Lower leg skin (tissue), 4 donors: ENCODE results near the gene PEA15. TPM values are rescaled to one million over a fixed set of nuclear protein-coding genes. Genes with fewer than 3 reads are reported as not detected.

Experiments used
- DNase-seq, 2 donors: peaks; one replicate each; pipeline ENCODE4 v3.0.0-alpha.2; 2019; ENCODE audit warnings: low spot score in 2 of 2
- H3K4me3 ChIP-seq: fragments of 200-600 bp; sonication (generic); 2 replicates; pipeline ENCODE4 v1.5.1; 2017; ENCODE audit warnings: mild to moderate bottlenecking, low read depth; ENCODE audit not compliant: poor library complexity, severe bottlenecking
- CTCF ChIP-seq, 3 donors: fragments of 450-650 bp; IDR thresholded peaks; one replicate each; pipeline ENCODE4 v1.5.1; 2016; ENCODE audit warnings: antibody characterized with exemption in 3 of 3, mild to moderate bottlenecking in 3 of 3, moderate library complexity in 2 of 3
- POLR2A ChIP-seq, 2 donors: fragments of 450-650 bp; IDR thresholded peaks; one replicate each; pipeline ENCODE4 v1.6.1; 2016 to 2017; ENCODE audit warnings: antibody characterized with exemption in 2 of 2, mild to moderate bottlenecking in 1 of 2, moderate library complexity in 1 of 2
- WGBS, 2 donors: methylation state at CpG; one replicate each; pipeline ENCODE4 v1.1.5; 2018; 5-methylcytosine and 5-hydroxymethylcytosine counted together
- intact Hi-C: fragments of 100-400 bp; cut with DNase I; formaldehyde crosslinking; loops from one replicate; pipeline ENCODE4 v1.15.0; 2023; ENCODE audit warnings: low total_unique reads
- total RNA-seq, 4 donors: library from RNA; depleted of rRNA; stranded (reverse); fragments of >200 nt; gene quantifications; one replicate each; pipeline ENCODE4 v1.1.0, GENCODE V29; 2016

Gene PEA15
- total RNA-seq, 4 donors from 2014 or later = 50.7 to 76.6 (median 60.1) TPM

GRCh38 chr1:160161965-160162705 lies 43.0 kb upstream of the PEA15 start:
- intact Hi-C loops = no loop called here
- TF ChIP-seq CTCF (IDR thresholded peaks at IDR 0.05) (no peak), POLR2A (IDR thresholded peaks at IDR 0.05) (no peak)
- WGBS, 2 donors = 62 to 65% methylated on average over 6 of the region's 6 CpGs
- peak in 1 of 2 donors; percentile 48 for DNase-seq
- H3K4me3 ChIP-seq = no peak overlapping the region

DNA sequence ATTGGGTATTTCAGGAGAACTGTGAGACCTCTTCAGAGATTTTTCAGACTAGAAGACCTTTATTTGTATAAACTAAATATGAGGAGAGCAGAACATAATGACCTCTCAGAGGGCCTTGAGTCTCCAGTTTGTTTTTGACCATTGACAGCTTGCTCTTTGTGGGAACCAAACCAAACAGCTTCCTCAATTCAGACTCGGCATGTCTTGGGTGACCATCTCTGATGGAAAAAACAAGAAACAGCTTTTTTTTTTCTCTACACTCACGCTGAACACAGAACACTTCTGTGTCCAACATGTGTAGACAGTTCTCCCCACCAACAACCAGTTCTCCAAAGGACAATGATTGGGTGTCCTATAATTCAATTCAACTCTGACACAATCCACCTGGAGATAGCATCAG lies 42.3 kb upstream of the PEA15 start:
- intact Hi-C loops = no loop called here

GRCh38 chr1:160163615-160164014 lies 41.6 kb upstream of the PEA15 start:
- TF ChIP-seq CTCF (IDR thresholded peaks at IDR 0.05) (no peak), POLR2A (IDR thresholded peaks at IDR 0.05) (no peak)
- WGBS, 2 donors = 94% methylated on average over 1 of the region's 1 CpG
- no peak overlapping the region for H3K4me3 ChIP-seq
- intact Hi-C loops = no loop called here
- DNase-seq = peak in 1 of 2 donors; percentile 23

More for the DNA sequence above, 42.3 kb upstream of the PEA15 start:
- WGBS, 2 donors = 67 to 81% methylated on average over 2 of the region's 2 CpGs
- no peak for TF ChIP-seq CTCF (IDR thresholded peaks at IDR 0.05)
- no peak overlapping the region for H3K4me3 ChIP-seq
- no peak for DNase-seq

DNA sequence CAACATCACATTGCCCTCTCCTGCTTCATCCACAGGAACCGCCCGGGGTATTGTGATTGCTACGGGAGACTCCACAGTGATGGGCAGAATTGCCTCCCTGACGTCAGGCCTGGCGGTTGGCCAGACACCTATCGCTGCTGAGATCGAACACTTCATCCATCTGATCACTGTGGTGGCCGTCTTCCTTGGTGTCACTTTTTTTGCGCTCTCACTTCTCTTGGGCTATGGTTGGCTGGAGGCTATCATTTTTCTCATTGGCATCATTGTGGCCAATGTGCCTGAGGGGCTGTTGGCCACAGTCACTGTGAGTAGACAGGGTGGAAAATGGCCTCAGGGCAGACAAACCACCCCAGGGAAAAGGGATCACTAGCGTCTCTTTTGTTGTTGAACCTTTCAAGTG lies 41.1 kb upstream of the PEA15 start:
- H3K4me3 ChIP-seq = no peak overlapping the region
- DNase-seq = peak in 1 of 2 donors; percentile 43
- intact Hi-C loops = no loop called here
- WGBS, 2 donors = 77 to 86% methylated on average over 10 of the region's 10 CpGs
- no peak for TF ChIP-seq CTCF (IDR thresholded peaks at IDR 0.05)
- no peak for TF ChIP-seq POLR2A (IDR thresholded peaks at IDR 0.05)

GRCh38 chr1:160166166-160166868 lies 38.9 kb upstream of the PEA15 start:
- WGBS, 2 donors = 76 to 90% methylated on average over 12 of the region's 12 CpGs
- peak in 1 of 2 donors; percentile 75 for DNase-seq
- no peak for TF ChIP-seq CTCF (IDR thresholded peaks at IDR 0.05)
- TF ChIP-seq POLR2A (IDR thresholded peaks at IDR 0.05) = no peak
- intact Hi-C loops = no loop called here
- no peak overlapping the region for H3K4me3 ChIP-seq
